DND-41 (cell line): ENCODE measurements around the gene RIBC2.

Experiments
- EZH2 ChIP-seq: IDR thresholded peaks from 3 replicates; pipeline ENCODE4 v1.6.1; 2012; ENCODE audit warnings: borderline replicate concordance, low read depth, mild to moderate bottlenecking, moderate library complexity, low read length, inconsistent platforms; ENCODE audit not compliant: severe bottlenecking
- TF ChIP-seq, protein P1 (sequence below): IDR thresholded peaks from 2 replicates; pipeline ENCODE4 v1.5.1; 2012; ENCODE audit warnings: borderline replicate concordance, low read length, moderate library complexity, mild to moderate bottlenecking; ENCODE audit not compliant: poor library complexity, severe bottlenecking; ENCODE audit errors: extremely low read depth

DNA sequence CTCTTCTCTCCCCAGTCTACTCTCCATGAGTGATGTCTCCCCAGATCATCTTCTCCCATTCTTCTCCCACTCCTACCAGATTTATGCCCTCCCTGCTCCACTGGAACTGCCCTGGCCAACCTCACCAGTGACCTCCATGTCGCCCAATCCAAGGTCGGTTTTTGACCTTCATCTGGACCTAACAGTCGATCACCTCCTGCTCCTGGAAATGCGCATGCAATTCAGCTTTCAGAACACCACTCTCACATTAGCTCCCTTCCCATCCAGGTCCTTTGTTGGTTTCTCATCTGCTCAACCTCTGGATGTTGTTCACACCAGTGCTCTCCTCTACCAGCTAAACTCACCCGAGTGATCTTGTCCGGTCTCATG lies 5.3 kb downstream of the RIBC2 start:
- TF ChIP-seq, protein P1, sequence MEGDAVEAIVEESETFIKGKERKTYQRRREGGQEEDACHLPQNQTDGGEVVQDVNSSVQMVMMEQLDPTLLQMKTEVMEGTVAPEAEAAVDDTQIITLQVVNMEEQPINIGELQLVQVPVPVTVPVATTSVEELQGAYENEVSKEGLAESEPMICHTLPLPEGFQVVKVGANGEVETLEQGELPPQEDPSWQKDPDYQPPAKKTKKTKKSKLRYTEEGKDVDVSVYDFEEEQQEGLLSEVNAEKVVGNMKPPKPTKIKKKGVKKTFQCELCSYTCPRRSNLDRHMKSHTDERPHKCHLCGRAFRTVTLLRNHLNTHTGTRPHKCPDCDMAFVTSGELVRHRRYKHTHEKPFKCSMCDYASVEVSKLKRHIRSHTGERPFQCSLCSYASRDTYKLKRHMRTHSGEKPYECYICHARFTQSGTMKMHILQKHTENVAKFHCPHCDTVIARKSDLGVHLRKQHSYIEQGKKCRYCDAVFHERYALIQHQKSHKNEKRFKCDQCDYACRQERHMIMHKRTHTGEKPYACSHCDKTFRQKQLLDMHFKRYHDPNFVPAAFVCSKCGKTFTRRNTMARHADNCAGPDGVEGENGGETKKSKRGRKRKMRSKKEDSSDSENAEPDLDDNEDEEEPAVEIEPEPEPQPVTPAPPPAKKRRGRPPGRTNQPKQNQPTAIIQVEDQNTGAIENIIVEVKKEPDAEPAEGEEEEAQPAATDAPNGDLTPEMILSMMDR = no peak
- TF ChIP-seq EZH2 = no peak
